Colonic mucosa (tissue), 4 donors: Measurements from ENCODE around the gene CDC40. TPM values are rescaled to one million over a fixed set of nuclear protein-coding genes. Genes with fewer than 3 reads are reported as not detected.

Experiments
- DNase-seq: peaks from one replicate; pipeline ENCODE4 v3.0.0-alpha.2; 2020
- H3K27ac ChIP-seq: fragments of 200-600 bp; one replicate; pipeline ENCODE4 v1.8.0; 2021
- H3K27me3 ChIP-seq: fragments of 200-600 bp; one replicate; pipeline ENCODE4 v1.8.0; 2021
- H3K36me3 ChIP-seq: fragments of 200-600 bp; one replicate; pipeline ENCODE4 v1.8.0; 2021
- H3K4me1 ChIP-seq: fragments of 200-600 bp; one replicate; pipeline ENCODE4 v1.8.0; 2021; ENCODE audit warnings: mild to moderate bottlenecking
- H3K4me3 ChIP-seq: fragments of 200-600 bp; one replicate; pipeline ENCODE4 v1.8.0; 2021
- H3K9ac ChIP-seq, 2 donors: one replicate each; pipeline ENCODE4 v1.7.0; 2013; ENCODE audit warnings: control low read depth in 2 of 2, low read depth in 2 of 2, low read length in 2 of 2
- H3K9me3 ChIP-seq: fragments of 200-600 bp; one replicate; pipeline ENCODE4 v1.8.0; 2021
- intact Hi-C: fragments of 100-400 bp; cut with DNase I; formaldehyde crosslinking; loops from one replicate; pipeline ENCODE4 v1.14.1; 2022
- total RNA-seq, 2 donors: library from RNA; stranded (reverse); fragmentation: NEBNext Ultra II Directional in 1 of 2; extraction: Animal tissue kit (Norgen Biotek cat#: 25700) in 1 of 2; gene quantifications; one replicate each; pipeline ENCODE4 v1.2.1, GENCODE V29; 2021
- TF ChIP-seq, protein P1 (sequence below): fragments of 200-600 bp; IDR thresholded peaks from one replicate; pipeline ENCODE4 v1.8.0; 2022; ENCODE audit warnings: antibody characterized with exemption, mild to moderate bottlenecking
- donor health status: healthy.
- donor health status: DM: no; HTN: no; CAD: no.
- donor health status: DM: no; HTN: no; CAD: no.

The CDC40 gene
- total RNA-seq, 2 donors from 2014 or later: 18.6 to 22.0 TPM

GRCh38 chr6:110207652-110208051 is 27.4 kb downstream of the CDC40 start:
- Histone ChIP-seq H3K27ac (no peak overlapping the region), H3K9me3 (no peaks in the 10 kb centered on the region), H3K4me1 (no peaks in the 10 kb centered on the region), H3K9ac (no peak overlapping the region), H3K27me3 (no peaks in the 10 kb centered on the region), H3K36me3 (peaks cover 7% of the 10 kb centered on the region), H3K4me3 (no peak overlapping the region)
- TF ChIP-seq, protein P1, sequence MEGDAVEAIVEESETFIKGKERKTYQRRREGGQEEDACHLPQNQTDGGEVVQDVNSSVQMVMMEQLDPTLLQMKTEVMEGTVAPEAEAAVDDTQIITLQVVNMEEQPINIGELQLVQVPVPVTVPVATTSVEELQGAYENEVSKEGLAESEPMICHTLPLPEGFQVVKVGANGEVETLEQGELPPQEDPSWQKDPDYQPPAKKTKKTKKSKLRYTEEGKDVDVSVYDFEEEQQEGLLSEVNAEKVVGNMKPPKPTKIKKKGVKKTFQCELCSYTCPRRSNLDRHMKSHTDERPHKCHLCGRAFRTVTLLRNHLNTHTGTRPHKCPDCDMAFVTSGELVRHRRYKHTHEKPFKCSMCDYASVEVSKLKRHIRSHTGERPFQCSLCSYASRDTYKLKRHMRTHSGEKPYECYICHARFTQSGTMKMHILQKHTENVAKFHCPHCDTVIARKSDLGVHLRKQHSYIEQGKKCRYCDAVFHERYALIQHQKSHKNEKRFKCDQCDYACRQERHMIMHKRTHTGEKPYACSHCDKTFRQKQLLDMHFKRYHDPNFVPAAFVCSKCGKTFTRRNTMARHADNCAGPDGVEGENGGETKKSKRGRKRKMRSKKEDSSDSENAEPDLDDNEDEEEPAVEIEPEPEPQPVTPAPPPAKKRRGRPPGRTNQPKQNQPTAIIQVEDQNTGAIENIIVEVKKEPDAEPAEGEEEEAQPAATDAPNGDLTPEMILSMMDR: no peak
- no peak for DNase-seq
- intact Hi-C loops: no loop called here

DNA sequence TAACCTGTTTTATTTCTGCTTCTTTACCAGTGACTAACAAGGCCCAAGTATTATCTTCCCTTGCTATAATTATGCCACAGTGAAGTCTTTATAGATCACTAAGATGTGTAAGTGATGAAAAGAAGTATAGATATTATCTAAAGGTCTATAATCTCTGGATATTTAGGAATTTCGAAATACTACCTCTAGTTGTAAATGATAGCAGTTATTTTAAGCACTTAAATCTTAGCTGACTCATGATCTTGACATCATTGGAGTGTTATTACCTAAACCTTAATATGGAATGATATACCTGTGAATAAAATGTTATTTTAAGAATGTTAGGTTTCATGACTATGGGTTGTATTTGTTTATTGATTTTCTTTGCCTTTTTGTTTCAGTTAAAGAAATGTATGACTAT is 31.5 kb downstream of the CDC40 start:
- intact Hi-C loops: no loop called here
- TF ChIP-seq, protein P1: no peak
- Histone ChIP-seq H3K9me3 (no peaks in the 10 kb centered on the region), H3K4me3 (no peak overlapping the region), H3K36me3 (peaks cover 7% of the 10 kb centered on the region), H3K27me3 (no peaks in the 10 kb centered on the region), H3K27ac (no peak overlapping the region), H3K9ac (no peak overlapping the region), H3K4me1 (no peaks in the 10 kb centered on the region)
- DNase-seq: no peak

- Histone ChIP-seq H3K9ac (no peak overlapping the region), H3K27me3 (no peaks in the 10 kb centered on the region), H3K36me3 (peaks cover 7% of the 10 kb centered on the region), H3K4me1 (no peaks in the 10 kb centered on the region), H3K4me3 (no peak overlapping the region), H3K9me3 (no peaks in the 10 kb centered on the region), H3K27ac (no peak overlapping the region)
- TF ChIP-seq, protein P1: no peak
- no peak for DNase-seq
- intact Hi-C loops: no loop called here
Measured at GRCh38 chr6:110214338-110214737, 34.1 kb downstream of the CDC40 start.

- TF ChIP-seq, protein P1: no peak
- Histone ChIP-seq H3K27ac (no peak overlapping the region), H3K36me3 (peaks cover 7% of the 10 kb centered on the region), H3K4me3 (no peak overlapping the region), H3K27me3 (no peaks in the 10 kb centered on the region), H3K9me3 (no peaks in the 10 kb centered on the region), H3K4me1 (no peaks in the 10 kb centered on the region), H3K9ac (no peak overlapping the region)
- DNase-seq: no peak
- intact Hi-C loops: no loop called here
Measured at GRCh38 chr6:110216140-110216539, 35.9 kb downstream of the CDC40 start.

DNA sequence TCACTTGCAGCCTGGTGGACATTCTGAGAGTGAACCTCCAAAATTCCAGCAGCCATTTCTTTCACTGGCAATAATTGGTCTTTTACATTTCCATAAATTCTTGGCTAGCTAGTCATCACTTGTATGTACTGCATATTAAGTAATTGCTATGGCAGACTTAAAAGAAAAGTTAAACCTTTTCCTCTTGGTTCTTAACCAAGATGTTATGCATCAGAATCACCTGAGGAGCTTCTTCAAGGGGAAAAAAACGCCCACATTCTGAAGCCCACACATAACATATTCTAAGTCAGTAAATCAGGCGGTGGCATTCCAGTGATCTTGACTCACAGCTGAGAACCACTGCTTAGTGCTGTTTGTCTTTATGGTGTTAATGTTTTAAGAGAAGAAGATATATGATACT is 37.0 kb downstream of the CDC40 start:
- H3K9ac ChIP-seq: no peak overlapping the region

More for the DNA sequence above, 37.0 kb downstream of the CDC40 start:
- TF ChIP-seq, protein P1: no peak
- Histone ChIP-seq H3K36me3 (peaks cover 3% of the 10 kb centered on the region), H3K27ac (no peak overlapping the region), H3K4me3 (no peak overlapping the region), H3K4me1 (no peaks in the 10 kb centered on the region), H3K9me3 (no peaks in the 10 kb centered on the region), H3K27me3 (no peaks in the 10 kb centered on the region)
- DNase-seq: no peak
- intact Hi-C loops: no loop called here
